Stimulated activated CD8-positive, alpha-beta memory T cell treated with anti-CD3 and anti-CD28 coated beads, Interleukin-2, amount 100 ng/mL, for 1 hour (primary cell): ENCODE measurements around the gene MRPS7.
"Not testable (repeated sequence)": the region's sequence is repeated elsewhere in the genome, so short reads cannot be mapped to it uniquely, and the experiment has no call there.

Source experiments
- DNase-seq, 2 donors: peaks; one replicate each; pipeline ENCODE4 v3.0.0-alpha.2; 2020; ENCODE audit warnings: low read depth in 2 of 2

Gene MRPS7

GRCh38 chr17:75271233-75271954 lies 9.7 kb downstream of the MRPS7 start:
- peak; percentile 78 to 82 for DNase-seq

GRCh38 chr17:75271955-75272847 lies 10.5 kb downstream of the MRPS7 start:
- no peak for DNase-seq

GRCh38 chr17:75272848-75273184 lies 11.1 kb downstream of the MRPS7 start:
- no peak for DNase-seq

GRCh38 chr17:75273977-75274708 lies 12.5 kb downstream of the MRPS7 start:
- DNase-seq = no peak

- no peak for DNase-seq
Observed at GRCh38 chr17:75277664-75278071, 16.0 kb downstream of the MRPS7 start.

GRCh38 chr17:75280189-75280588 lies 18.5 kb downstream of the MRPS7 start:
- not testable (repeated sequence) for DNase-seq

GRCh38 chr17:75285123-75285522 lies 23.4 kb downstream of the MRPS7 start:
- no peak for DNase-seq

GRCh38 chr17:75287221-75287620 lies 25.5 kb downstream of the MRPS7 start:
- DNase-seq = no peak

GRCh38 chr17:75288359-75288758 lies 26.7 kb downstream of the MRPS7 start:
- no peak for DNase-seq

- DNase-seq = no peak
Observed at GRCh38 chr17:75288770-75289114, 27.1 kb downstream of the MRPS7 start.

GRCh38 chr17:75289115-75289831 lies 27.6 kb downstream of the MRPS7 start, which contains the start of gene SLC25A19:
Gene SLC25A19, minus strand, starts transcription at chr17:75289433. Its CDS starts 2,669 bp downstream, at chr17:75286764.
- peak; percentile 85 to 91 for DNase-seq

GRCh38 chr17:75289832-75290337 lies 28.2 kb downstream of the MRPS7 start:
- DNase-seq = peak; percentile 27 to 43

- not testable (repeated sequence) for DNase-seq
Observed at GRCh38 chr17:75292810-75293448, 31.2 kb downstream of the MRPS7 start.

GRCh38 chr17:75295201-75296158 lies 33.8 kb downstream of the MRPS7 start:
- DNase-seq = no peak

GRCh38 chr17:75300280-75300679 lies 38.6 kb downstream of the MRPS7 start:
- no peak for DNase-seq

- no peak for DNase-seq
Observed at GRCh38 chr17:75301049-75301448, 39.4 kb downstream of the MRPS7 start.

GRCh38 chr17:75301502-75302206 lies 40.0 kb downstream of the MRPS7 start:
- DNase-seq = no peak

- DNase-seq = no peak
Observed at GRCh38 chr17:75307957-75308731, 46.5 kb downstream of the MRPS7 start.
